Measurements from ENCODE around the gene HMX1. TPM values are rescaled to one million over a fixed set of nuclear protein-coding genes. Genes with fewer than 3 reads are reported as not detected.

Gene HMX1
- total RNA-seq, 2 donors from 2014 or later: not detected

- Histone ChIP-seq H3K27ac (no peak overlapping the region), H3K4me3 (no peak overlapping the region), H3K9me3 (no peaks in the 10 kb centered on the region), H3K27me3 (peaks cover 89% of the 10 kb centered on the region), H3K9ac (ENCODE audit: low read depth in 2 of 2, low read length in 2 of 2) (no peak overlapping the region), H3K4me1 (no peaks in the 10 kb centered on the region), H3K36me3 (no peaks in the 10 kb centered on the region)
- intact Hi-C loops (cut with DNase I): no loop called here
- TF ChIP-seq CTCF (IDR thresholded peaks at IDR 0.05): no peak
- DNase-seq: no peak
Measured at GRCh38 chr4:8863686-8864682, 7.7 kb downstream of the HMX1 start.

GRCh38 chr4:8862800-8863685, 8.6 kb downstream of the HMX1 start:
- no peaks in the 10 kb centered on the region for H3K4me1 ChIP-seq
- DNase-seq: no peak

GRCh38 chr4:8862334-8862733, 9.3 kb downstream of the HMX1 start:
- TF ChIP-seq CTCF (IDR thresholded peaks at IDR 0.05): no peak
- H3K27ac ChIP-seq: no peak overlapping the region
- no peaks in the 10 kb centered on the region for H3K36me3 ChIP-seq
- no peaks in the 10 kb centered on the region for H3K9me3 ChIP-seq
- no peak overlapping the region for H3K9ac ChIP-seq (ENCODE audit: low read depth in 2 of 2, low read length in 2 of 2)
- peaks cover 96% of the 10 kb centered on the region for H3K27me3 ChIP-seq
- no peaks in the 10 kb centered on the region for H3K4me1 ChIP-seq
- intact Hi-C loops (cut with DNase I): no loop called here
- DNase-seq: no peak
- H3K4me3 ChIP-seq: no peak overlapping the region

More at GRCh38 chr4:8862800-8863685, 8.6 kb downstream of the HMX1 start:
- Histone ChIP-seq H3K9me3 (no peaks in the 10 kb centered on the region), H3K27me3 (peaks cover 90% of the 10 kb centered on the region), H3K4me3 (no peak overlapping the region), H3K9ac (ENCODE audit: low read depth in 2 of 2, low read length in 2 of 2) (no peak overlapping the region), H3K36me3 (no peaks in the 10 kb centered on the region), H3K27ac (no peak overlapping the region)
- no peak for TF ChIP-seq CTCF (IDR thresholded peaks at IDR 0.05)
- intact Hi-C loops (cut with DNase I): no loop called here

GRCh38 chr4:8861576-8862295, 9.9 kb downstream of the HMX1 start:
- Histone ChIP-seq H3K9me3 (no peaks in the 10 kb centered on the region), H3K4me3 (no peak overlapping the region), H3K27ac (no peak overlapping the region), H3K36me3 (no peaks in the 10 kb centered on the region), H3K9ac (ENCODE audit: low read depth in 2 of 2, low read length in 2 of 2) (no peak overlapping the region), H3K4me1 (no peaks in the 10 kb centered on the region), H3K27me3 (peaks cover 96% of the 10 kb centered on the region)
- intact Hi-C loops (cut with DNase I): no loop called here
- no peak for TF ChIP-seq CTCF (IDR thresholded peaks at IDR 0.05)
- no peak for DNase-seq

Data from colonic mucosa (tissue), 4 donors.